ENCODE data around the gene CCBE1.

GRCh38 chr18:59498506-59499086, 198.6 kb downstream of the CCBE1 start:
- no peak for TF ChIP-seq GABPA (IDR thresholded peaks at IDR 0.05; ENCODE audit: low read depth)
- TF ChIP-seq, protein P1, sequence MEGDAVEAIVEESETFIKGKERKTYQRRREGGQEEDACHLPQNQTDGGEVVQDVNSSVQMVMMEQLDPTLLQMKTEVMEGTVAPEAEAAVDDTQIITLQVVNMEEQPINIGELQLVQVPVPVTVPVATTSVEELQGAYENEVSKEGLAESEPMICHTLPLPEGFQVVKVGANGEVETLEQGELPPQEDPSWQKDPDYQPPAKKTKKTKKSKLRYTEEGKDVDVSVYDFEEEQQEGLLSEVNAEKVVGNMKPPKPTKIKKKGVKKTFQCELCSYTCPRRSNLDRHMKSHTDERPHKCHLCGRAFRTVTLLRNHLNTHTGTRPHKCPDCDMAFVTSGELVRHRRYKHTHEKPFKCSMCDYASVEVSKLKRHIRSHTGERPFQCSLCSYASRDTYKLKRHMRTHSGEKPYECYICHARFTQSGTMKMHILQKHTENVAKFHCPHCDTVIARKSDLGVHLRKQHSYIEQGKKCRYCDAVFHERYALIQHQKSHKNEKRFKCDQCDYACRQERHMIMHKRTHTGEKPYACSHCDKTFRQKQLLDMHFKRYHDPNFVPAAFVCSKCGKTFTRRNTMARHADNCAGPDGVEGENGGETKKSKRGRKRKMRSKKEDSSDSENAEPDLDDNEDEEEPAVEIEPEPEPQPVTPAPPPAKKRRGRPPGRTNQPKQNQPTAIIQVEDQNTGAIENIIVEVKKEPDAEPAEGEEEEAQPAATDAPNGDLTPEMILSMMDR (IDR thresholded peaks at IDR 0.05; ENCODE audit: insufficient read depth, low read length) = no peak
- TF ChIP-seq POLR2AphosphoS5 (IDR thresholded peaks at IDR 0.05; ENCODE audit: low read depth) = no peak

Measured in HL-60 (cell line).